Caco-2 (cell line): ENCODE results near the gene EPHB1. TPM values are rescaled to one million over a fixed set of nuclear protein-coding genes. Genes with fewer than 3 reads are reported as not detected.

Source experiments
- BruUV-seq: library from RNA; stranded (reverse); fragments of 400-500 nt; replicated peaks from 2 replicates; lab custom pipeline; 2021; lab: Mats Ljungman, UMichigan
- CTCF ChIA-PET: fragments of 300-600 bp; sonication (Branson Sonifier 250); formaldehyde crosslinking; loops from one replicate; lab custom pipeline; 2022; ENCODE audit warnings: antibody characterized with exemption; lab: Charles Lee
- POLR2A ChIA-PET: fragments of 300-600 bp; sonication (Branson Sonifier 250); formaldehyde crosslinking; loops from one replicate; lab custom pipeline; 2022; ENCODE audit warnings: antibody characterized with exemption; lab: Charles Lee
- DNase-seq, 2 experiments: peaks; one replicate each; pipeline versions ENCODE4 v3.0.0 to v3.0.0-alpha.2; 2020 to 2022
- H3K27me3 ChIP-seq: replicated peaks from 2 replicates; pipeline ENCODE4 v1.6.0; 2011; ENCODE audit warnings: low read length; ENCODE audit not compliant: control insufficient read depth, insufficient read depth
- H3K36me3 ChIP-seq: 2 replicates; pipeline ENCODE4 v1.5.1; 2011; ENCODE audit warnings: low read length; ENCODE audit not compliant: control insufficient read depth, insufficient read depth
- H3K4me1 ChIP-seq: fragments of 250-450 bp; sonication (Bioruptor Pico); 2 replicates; pipeline ENCODE4 v1.5.1; 2020; ENCODE audit warnings: mild to moderate bottlenecking
- H3K4me3 ChIP-seq: 2 replicates; pipeline ENCODE4 v1.5.1; 2011; ENCODE audit warnings: low read depth, mild to moderate bottlenecking, control low read depth, low read length
- H3K9me3 ChIP-seq: fragments of 250-450 bp; sonication (Bioruptor Pico); 2 replicates; pipeline ENCODE4 v1.5.1; 2020; ENCODE audit warnings: mild to moderate bottlenecking, moderate library complexity
- H3K27ac Mint-ChIP-seq: one replicate; pipeline ENCODE4 v1.8.0; 2022; ENCODE audit warnings: mixed read lengths; ENCODE audit not compliant: unreplicated experiment
- H3K27me3 Mint-ChIP-seq: one replicate; pipeline ENCODE4 v1.8.0; 2022; ENCODE audit warnings: mixed read lengths; ENCODE audit not compliant: insufficient read depth, unreplicated experiment
- H3K36me3 Mint-ChIP-seq: one replicate; pipeline ENCODE4 v1.8.0; 2022; ENCODE audit warnings: mild to moderate bottlenecking, mixed read lengths; ENCODE audit not compliant: insufficient read depth, unreplicated experiment
- H3K4me1 Mint-ChIP-seq: one replicate; pipeline ENCODE4 v1.8.0; 2022; ENCODE audit warnings: low read depth, mixed read lengths; ENCODE audit not compliant: unreplicated experiment
- H3K4me3 Mint-ChIP-seq: one replicate; pipeline ENCODE4 v1.8.0; 2022; ENCODE audit warnings: mild to moderate bottlenecking, moderate library complexity, mixed read lengths; ENCODE audit not compliant: unreplicated experiment
- H3K9me3 Mint-ChIP-seq: one replicate; pipeline ENCODE4 v1.8.0; 2022; ENCODE audit warnings: mixed read lengths; ENCODE audit not compliant: unreplicated experiment
- intact Hi-C: fragments of 100-400 bp; cut with micrococcal nuclease; formaldehyde crosslinking; loops from one replicate; pipeline ENCODE4 v1.10.0; 2022; ENCODE audit not compliant: unreplicated experiment
- total RNA-seq: library from RNA; stranded (reverse); gene quantifications from 2 replicates; pipeline ENCODE4 v1.2.3, GENCODE V29; 2022
- TF ChIP-seq, protein P1 (sequence below), 2 experiments: fragments of 200-600 bp in 1 of 2; IDR thresholded peaks; 1 replicate in 1 of 2; 2 replicates in 1 of 2; pipeline versions ENCODE4 v1.5.1 to v1.8.0; 2011 to 2022; ENCODE audit warnings: antibody characterized with exemption in 1 of 2, control low read depth in 1 of 2, inconsistent platforms in 1 of 2, low read depth in 1 of 2, low read length in 1 of 2, mild to moderate bottlenecking in 1 of 2, moderate library complexity in 1 of 2; ENCODE audit not compliant: insufficient read depth in 1 of 2, severe bottlenecking in 1 of 2, unreplicated experiment in 1 of 2

Gene EPHB1
- total RNA-seq, 1 experiment from 2014 or later = 2.3 TPM

DNA sequence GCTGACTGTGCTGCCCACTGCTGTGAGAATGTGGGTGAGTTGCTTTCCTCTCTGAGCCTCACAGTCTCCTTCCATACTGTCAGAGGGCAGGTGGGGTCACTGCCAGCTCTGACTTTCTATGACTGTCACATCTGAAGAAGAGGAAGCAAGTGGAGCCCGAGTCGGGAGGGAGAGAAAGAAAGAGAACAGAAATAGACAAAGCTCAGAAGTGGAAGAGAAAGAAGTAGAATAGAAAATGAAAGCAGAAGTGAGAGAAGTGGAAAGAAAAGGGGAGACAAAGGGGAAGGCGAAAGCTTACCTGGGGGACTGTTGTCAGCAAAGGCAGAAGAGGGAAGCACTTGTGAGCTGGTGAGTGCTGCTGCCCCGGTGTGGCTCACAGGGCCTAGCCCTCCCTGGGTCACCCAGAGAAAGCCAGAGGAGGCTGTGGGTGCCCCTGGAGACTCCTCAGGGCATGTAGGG is 57.9 kb downstream of the EPHB1 start:
- no peaks in the 10 kb centered on the region for H3K36me3 Mint-ChIP-seq
- no peaks in the 10 kb centered on the region for H3K27me3 ChIP-seq
- no peaks in the 10 kb centered on the region for H3K9me3 Mint-ChIP-seq
- TF ChIP-seq, protein P1, sequence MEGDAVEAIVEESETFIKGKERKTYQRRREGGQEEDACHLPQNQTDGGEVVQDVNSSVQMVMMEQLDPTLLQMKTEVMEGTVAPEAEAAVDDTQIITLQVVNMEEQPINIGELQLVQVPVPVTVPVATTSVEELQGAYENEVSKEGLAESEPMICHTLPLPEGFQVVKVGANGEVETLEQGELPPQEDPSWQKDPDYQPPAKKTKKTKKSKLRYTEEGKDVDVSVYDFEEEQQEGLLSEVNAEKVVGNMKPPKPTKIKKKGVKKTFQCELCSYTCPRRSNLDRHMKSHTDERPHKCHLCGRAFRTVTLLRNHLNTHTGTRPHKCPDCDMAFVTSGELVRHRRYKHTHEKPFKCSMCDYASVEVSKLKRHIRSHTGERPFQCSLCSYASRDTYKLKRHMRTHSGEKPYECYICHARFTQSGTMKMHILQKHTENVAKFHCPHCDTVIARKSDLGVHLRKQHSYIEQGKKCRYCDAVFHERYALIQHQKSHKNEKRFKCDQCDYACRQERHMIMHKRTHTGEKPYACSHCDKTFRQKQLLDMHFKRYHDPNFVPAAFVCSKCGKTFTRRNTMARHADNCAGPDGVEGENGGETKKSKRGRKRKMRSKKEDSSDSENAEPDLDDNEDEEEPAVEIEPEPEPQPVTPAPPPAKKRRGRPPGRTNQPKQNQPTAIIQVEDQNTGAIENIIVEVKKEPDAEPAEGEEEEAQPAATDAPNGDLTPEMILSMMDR (IDR thresholded peaks at IDR 0.05; ENCODE audit: insufficient read depth in 1 of 2, low read depth in 1 of 2, low read length in 1 of 2, severe bottlenecking in 1 of 2, unreplicated experiment in 1 of 2) = no peak
- ChIA-PET POLR2A (no interaction called here), CTCF (no interaction called here)
- no peak for DNase-seq
- no peak overlapping the region for H3K4me3 ChIP-seq
- H3K9me3 ChIP-seq = no peaks in the 10 kb centered on the region
- peaks cover 13% of the 10 kb centered on the region for H3K27me3 Mint-ChIP-seq
- BruUV-seq = no TSS peak
- no peaks in the 10 kb centered on the region for H3K4me1 Mint-ChIP-seq
- intact Hi-C loops = no loop called here
- H3K36me3 ChIP-seq = no peaks in the 10 kb centered on the region
- H3K4me3 Mint-ChIP-seq = no peak overlapping the region
- H3K27ac Mint-ChIP-seq = no peak overlapping the region
- no peaks in the 10 kb centered on the region for H3K4me1 ChIP-seq

DNA sequence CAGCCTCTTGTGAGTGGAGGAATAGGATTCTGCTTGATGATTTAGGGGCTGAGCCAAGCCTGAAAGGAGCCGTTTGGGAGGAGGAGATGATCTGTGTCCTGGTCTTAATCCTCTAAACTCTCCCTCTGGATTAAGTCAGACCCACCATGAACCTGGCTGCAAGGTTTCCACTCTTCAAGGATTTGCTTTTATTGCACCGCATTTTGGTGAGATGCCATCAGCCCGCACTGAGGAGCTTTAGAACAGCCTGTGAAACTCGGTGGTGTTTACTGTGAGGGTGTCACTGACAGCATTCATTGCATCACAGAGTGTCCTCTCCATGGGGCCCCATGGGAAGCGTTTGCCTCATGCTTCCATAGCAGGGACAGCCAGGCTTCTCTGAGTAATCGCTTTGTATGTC is 59.2 kb downstream of the EPHB1 start:
- TF ChIP-seq, protein P1 (IDR thresholded peaks at IDR 0.05; ENCODE audit: insufficient read depth in 1 of 2, low read depth in 1 of 2, low read length in 1 of 2, severe bottlenecking in 1 of 2, unreplicated experiment in 1 of 2) = no peak
- H3K36me3 ChIP-seq = no peaks in the 10 kb centered on the region
- Mint-ChIP-seq H3K36me3 (no peaks in the 10 kb centered on the region), H3K9me3 (no peaks in the 10 kb centered on the region), H3K4me3 (no peak overlapping the region), H3K27ac (no peak overlapping the region), H3K4me1 (no peaks in the 10 kb centered on the region), H3K27me3 (peaks cover 13% of the 10 kb centered on the region)
- no peak overlapping the region for H3K4me3 ChIP-seq
- no TSS peak for BruUV-seq
- DNase-seq = no peak
- ChIA-PET CTCF (no interaction called here), POLR2A (no interaction called here)
- H3K4me1 ChIP-seq = no peaks in the 10 kb centered on the region
- intact Hi-C loops = no loop called here
- H3K27me3 ChIP-seq = no peaks in the 10 kb centered on the region; the same call in 1 of the 2 replicates
- no peaks in the 10 kb centered on the region for H3K9me3 ChIP-seq

DNA sequence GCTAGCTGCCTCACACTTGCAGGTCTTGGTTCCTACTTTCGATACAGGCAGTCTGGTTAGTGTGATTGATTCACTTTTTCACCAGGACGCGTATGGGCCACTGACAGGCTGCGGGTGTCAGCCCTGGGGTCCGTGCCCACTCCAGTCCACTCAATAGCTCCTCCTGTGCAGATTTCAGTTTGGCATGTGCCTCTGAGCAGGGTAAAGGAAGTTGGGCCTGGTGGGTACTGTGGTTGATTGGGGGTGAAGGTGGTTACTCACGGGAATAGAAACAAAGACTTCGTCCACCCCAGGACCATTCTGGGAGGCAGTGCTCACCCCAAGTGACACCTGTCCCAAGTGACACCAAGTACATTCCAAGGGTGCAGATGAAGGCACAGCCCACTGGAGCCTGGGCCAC is 62.3 kb downstream of the EPHB1 start:
- H3K36me3 Mint-ChIP-seq = no peaks in the 10 kb centered on the region
- H3K27me3 ChIP-seq = no peaks in the 10 kb centered on the region; the same call in 1 of the 2 replicates
- no peak overlapping the region for H3K4me3 ChIP-seq
- peaks cover 19% of the 10 kb centered on the region for H3K27me3 Mint-ChIP-seq
- TF ChIP-seq, protein P1 (IDR thresholded peaks at IDR 0.05; ENCODE audit: insufficient read depth in 1 of 2, low read depth in 1 of 2, low read length in 1 of 2, severe bottlenecking in 1 of 2, unreplicated experiment in 1 of 2) = no peak
- intact Hi-C loops = no loop called here
- ChIA-PET CTCF (no interaction called here), POLR2A (no interaction called here)
- DNase-seq = no peak
- H3K27ac Mint-ChIP-seq = no peak overlapping the region
- no peaks in the 10 kb centered on the region for H3K4me1 Mint-ChIP-seq
- H3K36me3 ChIP-seq = no peaks in the 10 kb centered on the region
- no peaks in the 10 kb centered on the region for H3K9me3 ChIP-seq
- BruUV-seq = no TSS peak
- H3K9me3 Mint-ChIP-seq = no peaks in the 10 kb centered on the region
- H3K4me1 ChIP-seq = no peaks in the 10 kb centered on the region
- H3K4me3 Mint-ChIP-seq = no peak overlapping the region
